Pulmonary artery endothelial cell (primary cell): Measurements from ENCODE around the gene ARHGEF11. TPM values are rescaled to one million over a fixed set of nuclear protein-coding genes. Genes with fewer than 3 reads are reported as not detected.

ENCODE experiments used
- DNase-seq: peaks from one replicate; pipeline ENCODE4 v3.0.0-alpha.2; 2011; ENCODE audit warnings: low read depth, low spot score
- total RNA-seq: library from RNA; depleted of rRNA; stranded (reverse); fragments of >200 nt; gene quantifications from 2 replicates; pipeline ENCODE4 v1.2.3, GENCODE V29; 2014

Gene ARHGEF11
- total RNA-seq, 1 donor from 2014 or later = 26.2 TPM

- DNase-seq = no peak
Measured at GRCh38 chr1:156951371-156951770, 94.2 kb downstream of the ARHGEF11 start.

- no peak for DNase-seq
Measured at GRCh38 chr1:156949127-156949526, 96.4 kb downstream of the ARHGEF11 start.

GRCh38 chr1:156948708-156949107, 96.8 kb downstream of the ARHGEF11 start:
- no peak for DNase-seq

GRCh38 chr1:156947818-156948525, 97.6 kb downstream of the ARHGEF11 start:
- DNase-seq = no peak

GRCh38 chr1:156947127-156947526, 98.4 kb downstream of the ARHGEF11 start:
- DNase-seq = no peak

- DNase-seq = no peak
Measured at GRCh38 chr1:156945881-156946661, 99.5 kb downstream of the ARHGEF11 start.

GRCh38 chr1:156944848-156945247, 100.7 kb downstream of the ARHGEF11 start:
- no peak for DNase-seq

GRCh38 chr1:156944268-156944667, 101.3 kb downstream of the ARHGEF11 start:
- no peak for DNase-seq

GRCh38 chr1:156943756-156944155, 101.8 kb downstream of the ARHGEF11 start:
- no peak for DNase-seq

- DNase-seq = no peak
Measured at GRCh38 chr1:156942576-156942975, 103.0 kb downstream of the ARHGEF11 start.

GRCh38 chr1:156942176-156942575, 103.4 kb downstream of the ARHGEF11 start:
- no peak for DNase-seq

GRCh38 chr1:156941675-156942074, 103.9 kb downstream of the ARHGEF11 start:
- no peak for DNase-seq

GRCh38 chr1:156939786-156940334, 105.7 kb downstream of the ARHGEF11 start:
- no peak for DNase-seq

- no peak for DNase-seq
Measured at GRCh38 chr1:156938813-156939212, 106.7 kb downstream of the ARHGEF11 start.

- no peak for DNase-seq
Measured at GRCh38 chr1:156937883-156938282, 107.7 kb downstream of the ARHGEF11 start.

- no peak for DNase-seq
Measured at GRCh38 chr1:156936721-156937220, 108.8 kb downstream of the ARHGEF11 start.

GRCh38 chr1:156936191-156936590, 109.4 kb downstream of the ARHGEF11 start:
- no peak for DNase-seq

GRCh38 chr1:156935505-156936128, 109.9 kb downstream of the ARHGEF11 start:
- DNase-seq = no peak

GRCh38 chr1:156933136-156933535, 112.4 kb downstream of the ARHGEF11 start:
- no peak for DNase-seq

- DNase-seq = no peak
Measured at GRCh38 chr1:156931974-156932710, 113.4 kb downstream of the ARHGEF11 start.
